HG02642 (cell line): ENCODE measurements around the gene TGOLN2.
A peak's percentile ranks its signal among the peaks of the same experiment; 100 is the strongest.
"Not testable (repeated sequence)": the region's sequence is repeated elsewhere in the genome, so short reads cannot be mapped to it uniquely, and the experiment has no call there.

ENCODE experiments used
- ATAC-seq: cut with Tn5 transposase; IDR thresholded peaks from one replicate; pipeline ENCODE4 v1.9.1; 2021; ENCODE audit warnings: mild to moderate bottlenecking; ENCODE audit not compliant: unreplicated experiment, poor library complexity

The TGOLN2 gene

DNA sequence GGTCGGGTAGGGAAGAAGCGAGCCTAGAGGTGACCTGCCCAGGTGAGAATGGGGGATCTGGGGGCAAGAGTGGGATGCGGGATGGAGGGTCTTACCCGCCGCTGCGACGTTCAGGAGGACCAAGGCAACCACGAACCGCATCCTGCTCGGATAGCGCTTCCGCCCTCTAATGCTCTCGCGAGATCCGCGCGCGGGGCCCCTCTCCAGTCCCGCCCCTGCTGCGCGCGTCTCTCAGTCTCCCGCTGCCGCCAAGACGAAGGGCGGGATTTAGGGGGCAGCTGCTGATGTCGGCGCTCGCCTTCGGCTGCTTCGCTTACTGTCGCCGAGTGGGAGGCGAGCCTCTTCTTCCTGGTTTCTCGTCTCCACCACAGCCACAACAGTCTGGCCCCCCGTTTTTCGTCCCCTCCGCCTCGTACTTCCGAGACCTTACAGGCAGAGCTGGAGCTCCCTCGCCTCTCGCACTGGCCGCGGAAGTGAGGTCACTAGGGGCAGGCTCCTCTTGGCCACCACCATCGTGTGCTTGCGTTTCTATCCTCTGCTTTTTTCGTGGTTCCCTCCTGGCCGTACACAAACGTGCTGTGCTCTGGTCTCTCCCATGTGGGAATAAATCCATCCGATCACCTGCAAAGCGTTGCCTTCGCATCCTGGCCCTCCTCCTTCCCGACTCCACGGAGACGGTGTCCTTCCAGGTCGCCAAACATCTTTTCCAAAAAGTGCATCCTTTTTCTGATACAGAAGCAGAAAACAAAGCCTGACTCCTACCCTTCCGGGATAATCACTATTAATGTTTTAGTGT is at the start of gene TGOLN2:
TSS of gene TGOLN2 (minus strand) at position 168 of the 796 bp plus-strand sequence. CDS start at position 141, 27 bp downstream.
- peak; percentile 92 for ATAC-seq

DNA sequence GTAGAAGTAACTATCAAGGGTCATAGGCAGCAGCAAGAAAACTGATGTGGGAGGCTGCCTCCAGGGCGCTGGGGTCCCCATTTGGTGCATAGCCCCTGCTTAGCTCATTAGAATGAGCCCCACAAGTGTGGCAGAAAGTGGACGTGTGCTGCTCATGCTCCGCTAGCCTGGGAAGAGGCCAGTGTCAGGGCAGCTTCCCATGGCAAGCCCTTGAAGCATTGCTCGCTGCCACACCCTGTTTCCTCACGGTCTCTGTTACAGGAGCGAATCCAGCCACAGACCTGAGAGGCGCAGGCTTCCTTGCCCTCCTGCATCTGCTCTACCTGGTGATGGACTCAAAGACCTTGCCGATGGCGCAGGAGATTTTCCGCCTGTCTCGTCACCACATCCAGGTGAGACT is 49.3 kb upstream of the TGOLN2 start:
- ATAC-seq: no peak

DNA sequence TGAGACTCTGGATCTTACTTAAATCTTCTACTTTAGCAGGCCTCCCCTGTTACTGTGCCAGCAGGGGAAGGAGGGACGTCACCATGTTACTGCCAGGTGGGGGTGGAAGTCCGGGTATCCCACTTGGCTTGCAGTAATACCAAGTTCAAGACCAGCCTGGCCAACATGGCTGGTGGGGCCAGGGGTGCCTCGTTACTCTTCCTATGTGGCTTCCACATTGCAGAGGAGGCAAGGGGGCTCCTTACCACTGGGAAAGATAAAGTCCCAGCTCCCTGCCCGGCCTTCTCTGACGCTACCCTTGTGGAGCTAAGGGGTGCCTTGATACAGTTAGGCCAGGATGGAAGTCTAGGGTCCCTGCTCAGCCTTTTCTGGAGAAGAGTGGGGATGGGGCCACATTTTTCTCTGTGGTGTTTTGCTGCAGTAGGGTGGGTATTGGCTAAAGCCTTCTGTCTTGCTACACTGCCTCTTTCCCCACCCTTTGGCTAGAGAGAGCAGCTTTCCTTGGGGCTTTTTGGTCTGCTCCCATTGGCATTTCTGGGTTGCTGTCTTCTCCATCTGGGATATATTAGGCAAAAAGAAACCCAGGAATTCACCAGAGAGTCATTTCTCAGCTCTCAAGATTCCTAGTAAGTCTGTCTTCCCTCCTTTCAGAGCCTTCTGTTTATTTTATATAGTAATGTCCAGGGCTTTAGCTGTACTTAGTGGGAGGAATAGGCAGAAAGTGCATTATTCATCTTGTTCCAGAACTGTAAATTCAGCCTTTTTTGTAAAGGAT is 48.7 kb upstream of the TGOLN2 start:
- ATAC-seq: no peak

- no peak for ATAC-seq
Observed at GRCh38 chr2:85371045-85371444, 43.3 kb upstream of the TGOLN2 start.

DNA sequence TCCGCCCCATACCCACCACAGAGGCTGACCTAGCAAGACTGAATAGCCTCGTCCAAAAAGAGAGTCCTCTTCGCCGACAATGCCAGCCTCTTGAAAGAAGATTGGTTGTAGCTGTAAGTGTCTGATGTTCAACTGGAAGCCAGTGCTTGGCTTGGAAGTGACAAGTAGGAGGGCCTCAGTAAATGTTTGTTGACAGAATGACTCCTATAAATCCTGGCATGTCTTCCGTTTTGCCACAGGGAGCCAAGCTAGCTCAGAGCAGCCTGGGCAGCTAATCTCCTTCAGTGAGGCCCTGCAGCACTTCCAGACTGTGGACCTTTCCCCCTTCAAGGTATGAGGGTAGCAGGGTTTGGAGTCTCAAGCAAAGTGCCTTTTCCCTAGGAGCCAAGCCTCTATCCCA is 41.7 kb upstream of the TGOLN2 start:
- ATAC-seq: no peak

DNA sequence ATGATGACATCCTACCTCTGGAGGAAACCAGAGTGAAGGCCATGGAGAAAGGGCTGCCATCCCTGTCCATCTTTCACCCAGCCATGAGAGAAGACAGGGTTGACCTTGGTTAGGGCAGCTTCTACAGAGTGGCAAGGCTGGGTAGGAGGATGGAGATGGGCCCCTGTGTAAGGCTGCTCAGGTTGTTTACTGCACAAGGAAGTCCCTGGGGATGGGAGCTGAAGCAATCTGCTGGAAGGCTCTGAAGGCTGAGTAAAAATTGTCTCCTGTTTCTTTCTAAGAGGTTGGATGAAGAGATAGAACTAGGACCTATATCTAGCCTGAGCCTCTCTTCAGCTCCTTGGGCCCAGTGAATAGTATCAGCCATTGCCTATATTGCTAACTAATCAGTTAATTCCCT is 41.1 kb upstream of the TGOLN2 start:
- ATAC-seq: no peak

GRCh38 chr2:85367180-85367579 is 39.4 kb upstream of the TGOLN2 start:
- no peak for ATAC-seq

DNA sequence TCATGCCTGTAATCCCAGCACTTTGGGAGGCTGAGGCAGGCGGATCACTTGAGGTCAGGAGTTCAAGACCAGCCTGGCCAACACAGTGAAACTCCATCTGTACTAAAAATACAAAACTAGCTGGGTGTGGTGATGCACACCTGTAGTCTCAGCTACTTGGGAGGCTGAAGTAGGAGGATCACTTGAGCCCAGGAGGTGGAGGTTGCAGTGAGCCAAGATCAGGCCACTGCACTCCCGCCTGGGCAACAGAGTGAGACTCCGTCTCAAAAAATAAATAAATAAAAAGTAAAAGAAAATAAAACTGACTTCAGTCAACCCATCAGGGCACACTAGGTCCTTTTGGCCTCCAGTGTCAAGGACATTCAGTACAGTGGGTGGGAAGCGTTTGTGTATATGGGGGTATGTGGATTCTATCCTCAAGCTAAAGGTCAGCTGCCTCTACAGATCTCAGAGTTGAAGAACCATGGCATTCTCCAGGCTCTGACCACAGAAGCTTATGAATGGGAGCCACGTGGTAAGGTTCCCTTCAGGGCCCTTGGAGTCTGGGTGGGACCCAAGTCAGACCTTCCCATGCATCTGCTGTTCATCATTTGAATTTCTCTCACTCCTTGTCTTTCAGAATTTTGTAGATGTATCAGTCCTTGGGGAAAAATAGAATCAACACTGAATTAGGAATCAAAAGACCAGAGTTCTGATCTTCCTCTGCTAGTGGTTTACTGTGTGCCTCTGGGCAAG is 35.0 kb upstream of the TGOLN2 start:
- not testable (repeated sequence) for ATAC-seq

DNA sequence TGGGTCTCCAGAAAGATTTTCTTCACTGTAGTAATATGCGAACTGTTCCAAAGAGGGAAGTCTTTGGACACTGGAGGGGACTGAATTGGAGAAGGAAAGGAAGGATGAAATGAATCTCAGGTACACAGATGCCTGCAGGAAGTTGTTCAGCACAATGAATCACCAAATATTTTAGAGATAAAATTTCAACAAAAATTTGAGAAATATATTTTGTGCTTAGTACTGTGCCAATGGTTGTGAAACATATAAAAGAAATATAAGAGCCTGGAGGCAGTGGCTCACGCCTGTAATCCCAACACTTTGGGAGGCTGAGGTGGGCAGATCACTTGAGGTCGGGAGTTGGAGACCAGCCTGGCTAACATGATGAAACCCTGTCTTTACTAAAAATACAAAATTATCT is 29.9 kb upstream of the TGOLN2 start:
- no peak for ATAC-seq

GRCh38 chr2:85356186-85356585 is 28.4 kb upstream of the TGOLN2 start:
- ATAC-seq: no peak

GRCh38 chr2:85355521-85355920 is 27.7 kb upstream of the TGOLN2 start:
- no peak for ATAC-seq

GRCh38 chr2:85355073-85355410 is 27.3 kb upstream of the TGOLN2 start:
- peak; percentile 10 for ATAC-seq

DNA sequence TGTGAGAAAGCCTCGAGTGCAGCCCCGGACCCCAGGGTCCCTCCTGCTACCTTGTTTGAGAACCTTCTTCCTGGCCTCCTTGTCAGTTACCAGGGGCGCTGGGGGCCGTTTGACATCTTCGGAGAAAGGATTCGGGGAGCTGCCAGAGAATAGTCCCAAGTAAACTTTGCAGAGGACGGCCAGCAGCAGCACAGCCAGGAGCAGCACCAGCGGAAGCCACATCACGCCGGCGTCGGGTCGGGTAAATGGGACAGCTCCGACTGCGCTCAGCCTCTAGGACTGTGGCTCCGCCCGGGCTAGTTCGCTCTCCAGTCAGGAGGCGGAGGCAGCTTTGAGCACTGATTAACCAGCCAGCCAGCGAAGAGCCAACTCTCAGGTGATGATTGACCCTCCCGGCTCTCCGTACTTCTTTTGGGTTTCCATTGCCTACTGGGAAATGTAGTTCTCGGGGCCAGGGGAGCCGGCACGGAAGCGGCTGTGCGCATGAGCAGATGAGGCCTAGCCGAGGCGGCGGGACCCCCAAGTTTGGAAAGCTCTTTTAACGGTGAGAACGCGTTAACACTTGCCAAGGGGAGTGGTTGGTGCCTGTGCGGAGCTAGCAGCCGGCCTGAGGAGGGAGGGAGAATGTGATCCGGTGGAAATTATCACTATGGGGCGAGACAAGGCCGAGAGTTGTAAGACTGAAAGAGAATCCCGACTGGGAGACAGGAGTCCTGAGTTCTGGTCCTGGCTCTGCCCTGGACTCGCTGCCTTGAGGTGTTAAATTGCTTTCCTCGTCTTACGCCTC is 26.7 kb upstream of the TGOLN2 start, which contains the start of the genes ELMOD3 and RETSAT:
TSS of gene ELMOD3 (plus strand) at position 484 of the 787 bp plus-strand sequence. CDS start 2,430 bp downstream, outside the sequence.
TSS of gene RETSAT (minus strand) at position 243 of the 787 bp plus-strand sequence. CDS start at position 222, 21 bp downstream.
- peak; percentile 98 for ATAC-seq

DNA sequence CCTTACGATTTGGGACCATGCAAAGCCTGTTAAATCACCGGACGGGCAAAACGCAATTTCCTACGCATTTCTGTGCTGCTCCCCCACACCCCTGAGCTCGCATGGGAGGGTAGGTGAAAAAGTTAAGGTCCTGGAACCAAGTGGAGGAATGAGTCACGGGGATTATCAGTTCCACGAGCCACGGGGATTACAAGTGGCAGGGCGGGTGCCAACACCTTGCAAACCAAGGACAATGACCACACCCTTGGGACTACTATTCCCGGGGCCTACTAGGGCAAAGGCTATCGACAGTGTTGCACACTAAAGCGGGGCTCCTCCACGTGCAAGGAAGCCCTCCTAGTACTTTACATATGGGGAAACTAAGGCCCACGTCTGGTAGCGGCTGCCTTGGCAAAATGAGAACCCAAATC is 26.1 kb upstream of the TGOLN2 start:
- ATAC-seq: peak; percentile 1

- ATAC-seq: no peak
Observed at GRCh38 chr2:85347599-85347998, 19.8 kb upstream of the TGOLN2 start.

DNA sequence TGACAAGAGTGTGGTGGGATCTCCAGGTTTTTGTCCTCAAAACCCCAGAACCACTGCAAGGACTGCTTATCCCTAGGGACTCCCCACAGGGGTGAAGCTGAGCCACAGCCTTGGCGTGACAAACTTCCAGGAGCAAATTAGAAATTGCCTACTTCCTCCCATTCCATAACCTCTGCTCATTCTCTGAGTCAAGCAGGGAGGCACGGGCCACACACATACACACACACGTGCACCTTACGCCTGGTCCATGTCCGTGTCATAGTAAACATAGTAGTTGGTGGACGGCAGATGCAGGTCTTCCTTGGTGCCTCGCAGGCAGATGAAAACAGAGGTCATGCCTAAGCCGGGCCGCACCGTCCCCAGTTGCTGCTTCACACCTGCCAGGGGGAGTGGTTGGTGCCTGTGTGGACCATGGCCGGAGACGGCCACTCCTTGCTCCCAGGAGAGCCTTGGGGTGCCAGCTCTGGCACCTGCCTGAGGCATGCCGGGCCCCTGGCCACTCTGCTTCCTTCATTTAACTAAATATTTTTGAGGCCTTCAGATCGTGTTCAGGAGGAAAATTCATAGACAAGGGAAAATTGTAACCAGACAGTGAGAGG is 16.7 kb upstream of the TGOLN2 start:
- ATAC-seq: no peak

DNA sequence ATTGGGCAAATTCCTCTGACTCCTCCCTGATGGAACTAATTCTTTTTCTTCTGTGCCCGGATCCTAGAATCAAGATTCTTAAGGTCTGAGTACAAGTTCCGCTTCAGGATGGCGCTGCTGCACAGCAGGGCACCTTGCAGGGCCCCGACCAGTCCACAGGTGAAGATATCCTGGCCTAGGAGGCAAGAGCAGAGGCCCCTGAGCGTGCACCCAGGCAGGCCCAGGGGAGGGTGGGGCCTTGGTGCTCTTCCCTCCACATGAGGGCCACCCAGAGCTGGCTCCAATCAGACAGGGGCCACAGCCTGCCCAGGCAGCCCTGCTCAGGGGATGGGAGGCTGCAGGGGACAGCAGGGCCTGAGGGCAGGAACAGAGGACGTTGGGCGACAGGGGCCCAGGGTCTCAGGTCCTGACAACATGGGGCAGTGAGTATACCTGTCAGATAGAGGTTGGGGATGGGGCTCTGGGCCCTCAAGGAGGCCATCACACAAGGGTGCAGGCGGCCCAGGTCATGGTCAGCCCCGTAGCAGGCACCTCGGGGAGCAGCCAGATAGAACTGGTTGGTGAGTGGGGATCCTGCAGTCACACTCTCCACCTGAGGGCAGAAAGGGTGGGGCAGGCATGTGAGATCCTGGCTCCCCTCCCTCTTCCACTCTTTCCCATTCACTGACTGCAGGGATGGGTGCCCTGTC is 15.6 kb upstream of the TGOLN2 start:
- not testable (repeated sequence) for ATAC-seq

DNA sequence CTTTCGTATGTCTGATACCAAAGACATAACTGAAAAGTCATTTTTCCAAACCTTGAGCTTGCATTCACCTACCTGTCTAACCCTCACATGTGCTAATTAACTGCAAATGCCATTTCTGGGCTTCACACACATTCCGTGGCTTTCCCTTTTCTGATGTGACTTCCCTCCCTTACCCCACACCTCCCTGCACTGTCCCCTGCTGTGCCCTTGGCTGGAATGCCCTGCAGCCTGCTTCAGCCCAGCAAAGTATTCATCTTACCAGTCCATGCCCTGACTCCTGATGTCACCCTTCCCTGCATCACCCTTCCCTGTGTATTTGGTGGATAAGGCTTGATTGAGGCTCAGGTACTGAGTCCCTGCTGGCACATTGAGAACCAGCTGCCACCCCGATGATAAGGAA is 14.4 kb upstream of the TGOLN2 start:
- no peak for ATAC-seq
